T-helper 1 cell treated with Interleukin-12 subunit alpha and Interleukin-12 subunit beta and Interleukin-4 antibody, amounts not matched to agents 30 μg/mL and 1 μg/mL, for 36 hours (primary cell): Measurements from ENCODE around the gene DDX60.
"Not testable (repeated sequence)": the region's sequence is repeated elsewhere in the genome, so short reads cannot be mapped to it uniquely, and the experiment has no call there.

Experiments used
- H3K27ac Mint-ChIP-seq: one replicate; pipeline ENCODE4 v1.8.0; 2021; ENCODE audit warnings: mild to moderate bottlenecking, mixed read lengths
- H3K27me3 Mint-ChIP-seq: one replicate; pipeline ENCODE4 v1.8.0; 2021; ENCODE audit warnings: low read depth, mixed read lengths
- H3K36me3 Mint-ChIP-seq: one replicate; pipeline ENCODE4 v1.8.0; 2021; ENCODE audit warnings: low read depth, mixed read lengths
- H3K4me1 Mint-ChIP-seq: one replicate; pipeline ENCODE4 v1.8.0; 2021; ENCODE audit warnings: low read depth, mixed read lengths
- H3K4me3 Mint-ChIP-seq: one replicate; pipeline ENCODE4 v1.8.0; 2021; ENCODE audit warnings: mild to moderate bottlenecking, moderate library complexity, mixed read lengths
- H3K9me3 Mint-ChIP-seq: one replicate; pipeline ENCODE4 v1.8.0; 2021; ENCODE audit warnings: mixed read lengths

DDX60 gene

DNA sequence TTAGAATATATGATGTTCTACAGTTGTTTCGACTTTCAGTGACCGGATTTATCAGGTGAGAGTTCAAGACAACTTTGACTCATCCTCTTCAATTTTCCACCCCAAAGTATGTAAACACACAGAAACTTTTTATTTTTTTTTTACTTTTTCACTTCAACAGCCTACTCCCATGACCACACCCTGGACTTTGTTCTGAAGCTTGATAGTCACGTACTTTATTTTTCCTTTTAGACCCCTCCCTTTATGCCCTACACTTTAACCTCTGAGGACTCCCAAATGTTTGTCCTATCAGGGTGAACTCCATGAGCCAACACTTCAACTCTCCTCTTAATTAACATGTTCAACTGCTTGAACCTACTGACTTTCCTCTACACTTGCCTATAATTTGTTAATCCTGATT lies 2.5 kb upstream of the DDX60 start:
- peaks cover 13% of the 10 kb centered on the region for H3K9me3 Mint-ChIP-seq
- H3K36me3 Mint-ChIP-seq = peaks cover 36% of the 10 kb centered on the region
- H3K27ac Mint-ChIP-seq = peak overlapping the region; percentile 27
- no peak overlapping the region for H3K4me3 Mint-ChIP-seq
- no peaks in the 10 kb centered on the region for H3K27me3 Mint-ChIP-seq
- H3K4me1 Mint-ChIP-seq = peaks cover 30% of the 10 kb centered on the region

DNA sequence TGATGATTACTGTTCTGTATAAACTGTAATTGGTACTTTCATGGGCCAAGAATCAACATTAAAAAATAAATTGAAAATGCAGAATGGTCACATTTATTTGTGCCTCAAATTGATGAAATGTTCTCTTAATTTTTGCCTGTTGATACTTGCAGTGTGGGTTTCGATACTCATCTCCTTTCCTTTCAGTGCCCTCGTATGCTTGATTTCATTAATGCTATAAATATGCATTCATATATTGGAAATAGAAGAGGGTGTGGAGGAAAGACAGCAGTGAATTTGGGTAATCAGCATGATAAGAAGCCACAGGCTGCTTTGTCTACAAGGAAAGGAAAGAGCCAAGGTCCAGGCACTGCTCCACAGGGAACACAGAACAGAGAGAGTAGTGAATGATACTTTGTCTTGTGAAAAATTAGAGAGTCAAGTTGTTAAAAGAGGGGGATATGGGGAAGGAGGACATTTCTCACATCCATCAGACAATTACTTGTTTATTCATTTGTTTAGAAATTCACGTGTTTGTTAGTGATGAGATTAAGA lies 1.0 kb upstream of the DDX60 start:
- H3K27ac Mint-ChIP-seq = peak overlapping the region; percentile 94
- H3K36me3 Mint-ChIP-seq = peaks cover 43% of the 10 kb centered on the region
- H3K9me3 Mint-ChIP-seq = peaks cover 13% of the 10 kb centered on the region
- H3K4me3 Mint-ChIP-seq = peak overlapping the region; percentile 96
- no peaks in the 10 kb centered on the region for H3K27me3 Mint-ChIP-seq
- H3K4me1 Mint-ChIP-seq = peaks cover 39% of the 10 kb centered on the region

DNA sequence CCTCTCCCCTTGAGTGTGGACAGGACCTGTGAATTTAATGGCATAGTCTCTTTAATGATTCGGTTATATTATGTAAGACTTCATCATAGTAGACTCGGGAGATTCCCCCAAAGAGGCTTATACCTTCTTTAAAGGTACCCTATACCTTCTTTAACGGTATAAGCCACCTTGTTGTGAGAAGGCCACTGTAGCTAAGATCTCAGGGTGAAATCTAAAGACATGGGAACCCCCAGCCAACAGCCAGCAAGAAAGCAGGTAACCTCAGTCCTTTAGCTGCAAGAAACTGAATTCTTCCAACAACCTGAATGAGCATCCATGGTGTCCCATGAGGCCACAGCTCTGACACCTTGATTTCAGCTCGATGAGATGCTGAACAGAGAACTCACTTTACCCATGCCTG lies 931 bp downstream of the DDX60 start:
- Mint-ChIP-seq H3K9me3 (peaks cover 12% of the 10 kb centered on the region), H3K36me3 (peaks cover 49% of the 10 kb centered on the region), H3K27ac (peak overlapping the region; percentile 94), H3K4me1 (peaks cover 53% of the 10 kb centered on the region), H3K4me3 (peak overlapping the region; percentile 96), H3K27me3 (no peaks in the 10 kb centered on the region)

DNA sequence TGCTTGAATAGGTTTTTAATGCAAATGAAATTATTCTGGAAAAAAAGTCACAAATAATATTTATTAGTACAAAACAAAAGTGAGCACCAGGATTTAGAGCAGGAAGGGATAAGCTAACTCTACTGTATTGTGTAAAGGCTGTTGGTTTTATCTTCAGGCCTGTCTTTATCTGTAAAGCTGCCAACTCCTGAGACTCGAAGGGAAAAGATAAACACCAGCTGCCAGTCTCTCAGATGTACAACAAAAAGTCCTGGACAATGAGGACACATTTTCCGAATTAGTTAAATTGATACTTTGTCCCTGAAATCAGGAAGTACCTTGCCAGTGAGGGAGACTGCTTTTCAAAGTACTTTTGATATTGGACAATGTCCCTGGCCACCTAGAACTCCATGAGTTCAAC lies 8.8 kb downstream of the DDX60 start:
- no peaks in the 10 kb centered on the region for H3K27me3 Mint-ChIP-seq
- H3K36me3 Mint-ChIP-seq = peaks cover 62% of the 10 kb centered on the region
- peaks cover 52% of the 10 kb centered on the region for H3K4me1 Mint-ChIP-seq
- H3K9me3 Mint-ChIP-seq = peaks cover 4% of the 10 kb centered on the region
- no peak overlapping the region for H3K4me3 Mint-ChIP-seq
- no peak overlapping the region for H3K27ac Mint-ChIP-seq

DNA sequence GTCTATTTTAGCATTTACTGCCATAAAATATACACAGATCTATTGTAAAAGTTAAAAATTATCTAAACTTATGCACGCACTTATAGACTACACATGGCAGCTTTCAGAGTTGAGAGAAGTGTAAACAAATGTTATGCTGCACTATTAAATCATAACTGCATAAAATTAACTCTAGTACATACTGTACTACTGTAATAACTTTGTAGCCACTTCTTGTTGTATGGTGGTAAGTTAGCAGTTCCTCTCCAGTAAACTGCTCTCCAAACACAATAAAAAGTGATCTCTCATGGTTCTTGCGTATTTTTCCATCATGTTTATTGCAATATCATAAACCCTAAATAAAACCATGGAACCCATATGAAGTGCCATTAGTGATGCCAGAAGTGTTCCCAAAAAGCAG lies 9.6 kb downstream of the DDX60 start:
- Mint-ChIP-seq H3K9me3 (peaks cover 4% of the 10 kb centered on the region), H3K36me3 (peaks cover 63% of the 10 kb centered on the region), H3K4me1 (peaks cover 45% of the 10 kb centered on the region), H3K27ac (no peak overlapping the region), H3K4me3 (no peak overlapping the region), H3K27me3 (no peaks in the 10 kb centered on the region)

DNA sequence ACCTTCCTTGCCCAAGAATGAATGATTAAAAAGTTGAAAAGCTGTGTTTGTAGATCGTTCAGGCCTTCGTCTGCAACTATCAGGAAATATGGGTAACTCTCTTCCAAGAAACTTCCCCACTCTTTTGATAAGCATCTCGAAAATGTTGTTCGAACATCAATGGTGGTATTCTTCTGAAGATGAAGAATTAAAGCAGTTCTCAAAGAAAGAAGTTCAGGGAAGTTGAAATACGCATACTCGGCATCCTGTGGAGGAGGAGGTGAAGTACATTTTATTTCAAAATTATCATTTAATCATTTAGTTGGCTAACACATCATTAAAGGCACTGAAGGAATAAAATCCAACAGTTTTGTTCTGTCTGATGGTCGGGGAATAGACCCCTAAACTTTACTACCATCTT lies 12.1 kb downstream of the DDX60 start:
- H3K36me3 Mint-ChIP-seq = peaks cover 61% of the 10 kb centered on the region
- H3K27ac Mint-ChIP-seq = peak overlapping the region; percentile 84
- H3K4me3 Mint-ChIP-seq = peak overlapping the region; percentile 64
- H3K27me3 Mint-ChIP-seq = no peaks in the 10 kb centered on the region
- no peaks in the 10 kb centered on the region for H3K9me3 Mint-ChIP-seq
- H3K4me1 Mint-ChIP-seq = peaks cover 26% of the 10 kb centered on the region

DNA sequence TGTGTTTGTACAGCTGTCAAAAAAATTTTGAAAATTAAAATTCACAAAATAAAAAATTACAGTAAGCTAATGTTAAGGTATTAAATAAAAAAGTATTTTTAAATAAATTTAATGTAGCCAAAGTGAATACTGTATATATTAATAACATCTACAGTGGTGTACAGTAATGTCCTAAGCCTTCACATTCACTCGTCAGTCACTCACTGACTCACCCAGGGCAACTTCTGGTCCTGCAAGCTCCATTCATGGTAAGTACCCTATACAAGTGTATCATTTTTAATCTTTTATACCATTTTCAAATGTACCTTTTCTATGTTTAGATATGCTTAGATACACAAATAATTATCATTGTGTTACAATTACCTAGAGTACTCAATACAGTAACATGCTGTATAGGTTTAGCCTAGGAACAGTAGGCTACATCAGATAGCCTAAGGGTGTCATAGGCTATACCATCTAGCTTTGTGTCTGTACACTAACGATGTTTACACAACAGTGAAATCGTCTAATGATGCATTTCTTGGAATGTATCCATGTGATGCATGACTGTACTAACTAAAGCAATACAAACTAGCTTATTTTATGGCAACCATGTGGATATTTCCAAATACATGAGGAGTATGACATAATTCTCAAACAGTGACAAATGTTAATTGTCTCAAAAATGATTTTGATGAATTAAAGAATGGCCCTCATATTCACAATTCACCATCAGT lies 13.7 kb downstream of the DDX60 start:
- peaks cover 58% of the 10 kb centered on the region for H3K36me3 Mint-ChIP-seq
- no peak overlapping the region for H3K4me3 Mint-ChIP-seq
- no peaks in the 10 kb centered on the region for H3K27me3 Mint-ChIP-seq
- H3K9me3 Mint-ChIP-seq = no peaks in the 10 kb centered on the region
- H3K27ac Mint-ChIP-seq = no peak overlapping the region
- H3K4me1 Mint-ChIP-seq = peaks cover 24% of the 10 kb centered on the region

DNA sequence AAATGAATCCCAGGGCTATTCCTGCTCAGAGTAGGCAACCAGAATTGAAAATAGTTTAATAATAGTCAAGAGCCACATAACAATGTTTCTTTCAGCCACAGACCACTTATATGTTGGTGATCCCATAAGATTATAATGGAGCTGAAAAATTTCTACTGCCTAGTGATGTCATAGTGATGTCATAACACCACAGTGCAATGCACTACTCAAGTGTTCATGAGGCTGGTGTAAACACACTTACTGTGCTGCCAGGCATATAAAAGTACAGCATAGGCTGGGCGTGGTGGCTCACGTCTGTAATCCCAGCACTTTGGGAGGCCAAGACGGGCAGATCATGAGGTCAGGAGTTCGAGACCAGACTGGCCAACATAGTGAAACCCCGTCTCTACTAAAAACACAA lies 15.1 kb downstream of the DDX60 start:
- H3K9me3 Mint-ChIP-seq, H3K27me3 Mint-ChIP-seq, H3K4me3 Mint-ChIP-seq, H3K27ac Mint-ChIP-seq: not testable (repeated sequence)
- H3K36me3 Mint-ChIP-seq = peaks cover 58% of the 10 kb centered on the region
- H3K4me1 Mint-ChIP-seq = peaks cover 26% of the 10 kb centered on the region

DNA sequence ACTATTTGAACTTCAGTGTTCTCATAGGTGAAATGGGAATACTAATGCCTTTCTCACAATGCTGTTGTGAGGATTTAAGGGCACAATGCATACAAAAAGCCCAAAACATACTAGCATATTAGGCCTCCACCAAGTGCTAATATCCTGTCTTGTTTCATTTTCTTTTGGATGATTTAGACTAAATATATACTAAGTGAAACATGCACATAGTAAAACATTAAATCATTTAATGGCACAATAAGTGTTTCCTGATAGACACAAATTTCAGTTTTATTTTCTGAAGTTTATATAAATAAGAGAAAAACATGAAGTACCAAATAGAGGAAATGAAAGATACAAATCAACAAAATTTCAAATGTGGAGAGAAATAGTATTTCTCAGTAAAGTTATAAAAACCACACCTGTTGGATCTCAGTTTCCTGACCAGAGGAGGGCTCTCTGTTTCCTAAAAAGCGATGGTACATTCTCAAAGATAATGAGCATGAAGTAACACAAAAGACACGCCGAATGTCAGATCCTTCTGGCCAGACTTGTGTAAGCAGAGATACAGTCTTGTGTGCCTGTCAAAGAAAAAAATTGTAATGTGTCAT lies 25.1 kb downstream of the DDX60 start:
- H3K4me3 Mint-ChIP-seq = no peak overlapping the region
- H3K27ac Mint-ChIP-seq = no peak overlapping the region
- H3K4me1 Mint-ChIP-seq = peaks cover 17% of the 10 kb centered on the region
- H3K9me3 Mint-ChIP-seq = no peaks in the 10 kb centered on the region
- H3K36me3 Mint-ChIP-seq = peaks cover 51% of the 10 kb centered on the region
- H3K27me3 Mint-ChIP-seq = no peaks in the 10 kb centered on the region

DNA sequence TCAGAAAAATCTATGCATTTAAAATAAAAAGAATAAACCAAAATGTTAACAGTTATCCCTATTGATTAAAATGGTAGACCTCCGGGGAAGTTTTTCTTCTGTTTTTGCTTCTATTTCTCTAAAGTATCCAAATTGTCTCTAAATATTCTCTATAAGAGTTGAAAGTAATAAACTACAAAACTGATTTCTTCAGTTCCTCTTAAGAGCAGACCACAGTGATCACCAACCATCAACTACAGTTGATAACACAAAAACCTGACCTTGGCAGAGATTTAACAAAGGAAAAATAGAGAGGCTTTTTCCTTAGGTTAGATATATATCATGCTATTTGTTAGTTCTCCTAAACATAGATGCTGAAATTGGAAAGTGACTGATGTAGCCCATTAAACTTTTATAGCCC lies 27.3 kb downstream of the DDX60 start:
- Mint-ChIP-seq H3K36me3 (peaks cover 39% of the 10 kb centered on the region), H3K4me1 (peaks cover 12% of the 10 kb centered on the region), H3K27ac (no peak overlapping the region), H3K4me3 (no peak overlapping the region), H3K9me3 (no peaks in the 10 kb centered on the region), H3K27me3 (no peaks in the 10 kb centered on the region)

DNA sequence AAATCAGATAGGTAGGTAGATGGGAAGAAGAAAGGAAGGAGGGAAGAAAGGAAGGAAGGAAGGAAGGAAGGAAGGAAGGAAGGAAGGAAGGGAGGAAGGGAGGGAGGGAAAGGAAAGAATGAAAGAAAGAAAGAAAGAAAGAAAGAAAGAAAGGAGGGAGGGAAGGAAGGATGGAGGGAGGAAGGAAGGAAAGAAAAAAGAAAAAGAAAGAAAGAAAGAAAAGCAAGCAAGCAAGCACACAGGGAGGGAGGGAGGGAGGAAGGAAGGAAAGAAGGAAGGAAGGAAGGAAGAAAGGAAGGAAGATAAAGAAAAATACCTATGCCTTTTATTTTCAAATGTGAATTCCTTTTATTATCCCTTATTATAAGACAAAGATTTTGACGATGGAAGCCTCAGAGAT lies 32.7 kb downstream of the DDX60 start:
- H3K36me3 Mint-ChIP-seq = peaks cover 43% of the 10 kb centered on the region
- H3K4me1 Mint-ChIP-seq, H3K27ac Mint-ChIP-seq, H3K4me3 Mint-ChIP-seq, H3K27me3 Mint-ChIP-seq, H3K9me3 Mint-ChIP-seq: not testable (repeated sequence)

DNA sequence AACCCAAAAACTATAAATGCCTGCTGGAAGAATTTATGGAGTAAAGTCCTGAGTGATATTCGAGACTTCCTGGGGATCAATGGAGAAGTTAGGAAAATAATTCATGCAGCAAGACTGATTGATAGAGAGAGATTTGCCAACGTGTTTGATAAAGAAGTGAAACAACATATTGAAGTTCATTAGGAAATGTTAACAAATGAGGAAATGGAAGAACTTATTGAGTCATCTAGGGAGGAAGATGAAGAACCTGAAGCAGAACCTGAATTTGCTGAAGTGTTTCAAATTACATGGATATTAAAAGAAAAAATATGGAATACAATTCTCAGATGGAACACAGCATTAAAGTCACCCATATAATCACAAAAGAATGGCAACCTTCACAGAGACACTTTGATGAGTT lies 39.0 kb downstream of the DDX60 start:
- H3K9me3 Mint-ChIP-seq = no peaks in the 10 kb centered on the region
- no peaks in the 10 kb centered on the region for H3K27me3 Mint-ChIP-seq
- peaks cover 62% of the 10 kb centered on the region for H3K36me3 Mint-ChIP-seq
- H3K4me1 Mint-ChIP-seq = peaks cover 2% of the 10 kb centered on the region
- H3K4me3 Mint-ChIP-seq = no peak overlapping the region
- H3K27ac Mint-ChIP-seq = no peak overlapping the region

DNA sequence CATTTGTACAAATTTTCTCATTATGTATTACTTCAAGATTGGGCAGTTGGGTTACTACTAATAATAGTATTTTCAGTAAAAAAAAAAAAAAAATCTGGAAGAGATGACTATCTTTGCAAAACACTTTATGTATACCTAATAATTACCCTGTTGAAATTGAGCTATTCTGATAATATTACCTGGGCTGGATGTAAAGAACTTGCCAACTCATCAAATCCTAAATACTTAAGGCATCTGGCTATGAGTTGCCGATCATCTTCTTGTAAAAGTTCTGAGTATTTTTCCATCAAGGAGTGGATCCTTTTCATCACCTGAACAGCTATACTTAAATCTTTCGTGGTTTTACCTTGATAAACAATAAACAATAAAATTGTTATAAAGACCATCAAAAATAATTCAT lies 42.7 kb downstream of the DDX60 start:
- Mint-ChIP-seq H3K4me1 (peaks cover 2% of the 10 kb centered on the region), H3K27ac (no peak overlapping the region), H3K27me3 (no peaks in the 10 kb centered on the region), H3K9me3 (no peaks in the 10 kb centered on the region), H3K4me3 (no peak overlapping the region), H3K36me3 (peaks cover 72% of the 10 kb centered on the region)

DNA sequence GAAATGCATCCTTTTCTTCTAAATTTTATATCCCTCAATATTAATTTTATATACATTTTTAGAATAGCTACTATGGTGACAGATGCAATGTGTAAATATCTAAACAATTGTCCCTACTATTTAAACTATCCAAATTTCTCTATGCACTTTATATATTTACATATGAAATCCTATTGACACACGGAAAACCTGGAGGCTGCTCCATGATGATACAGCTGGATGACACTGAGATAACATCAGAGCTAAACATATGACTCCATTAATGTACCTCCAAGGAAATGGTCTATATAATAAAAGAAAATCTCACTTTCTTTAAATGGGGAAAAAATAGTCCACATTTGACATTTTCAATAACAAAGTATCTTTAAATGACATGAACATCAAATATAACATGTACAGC lies 43.7 kb downstream of the DDX60 start:
- Mint-ChIP-seq H3K4me1 (peaks cover 2% of the 10 kb centered on the region), H3K27me3 (no peaks in the 10 kb centered on the region), H3K27ac (no peak overlapping the region), H3K4me3 (no peak overlapping the region), H3K36me3 (peaks cover 71% of the 10 kb centered on the region), H3K9me3 (no peaks in the 10 kb centered on the region)

DNA sequence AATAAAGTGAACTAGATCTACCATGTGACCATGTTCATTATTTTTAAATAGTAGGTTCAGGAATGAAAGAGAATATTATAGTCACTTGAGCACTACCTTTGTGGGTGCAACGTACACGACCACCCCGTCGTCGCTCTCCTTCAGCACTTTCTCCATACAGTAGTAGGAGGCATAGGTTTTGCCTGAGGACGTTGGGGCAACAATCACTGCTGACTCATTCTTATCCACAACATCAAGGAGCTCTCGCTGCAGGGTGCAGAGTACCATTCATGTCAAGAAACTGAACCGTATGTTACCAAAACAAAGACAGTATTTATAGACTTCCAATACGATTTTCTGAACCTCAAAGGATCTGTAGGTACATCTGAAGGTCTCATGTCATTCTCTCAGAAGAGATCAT lies 44.7 kb downstream of the DDX60 start:
- Mint-ChIP-seq H3K4me1 (peaks cover 4% of the 10 kb centered on the region), H3K4me3 (no peak overlapping the region), H3K36me3 (peaks cover 71% of the 10 kb centered on the region), H3K9me3 (no peaks in the 10 kb centered on the region), H3K27me3 (no peaks in the 10 kb centered on the region), H3K27ac (no peak overlapping the region)
